BLaER1 (cell line): ENCODE measurements around the gene IDUA.
A peak's percentile ranks its signal among the peaks of the same experiment; 100 is the strongest.
"Not testable (repeated sequence)": the region's sequence is repeated elsewhere in the genome, so short reads cannot be mapped to it uniquely, and the experiment has no call there.

Experiments used
- H3K27ac ChIP-seq: shearing (Covaris generic); formaldehyde crosslinking; 2 replicates; pipeline ENCODE4 v1.8.1; 2022
- H3K27me3 ChIP-seq: shearing (Covaris generic); formaldehyde crosslinking; 2 replicates; pipeline ENCODE4 v1.8.1; 2022
- H3K36me3 ChIP-seq: shearing (Covaris generic); formaldehyde crosslinking; 2 replicates; pipeline ENCODE4 v1.8.1; 2022
- H3K4me1 ChIP-seq: shearing (Covaris generic); formaldehyde crosslinking; 2 replicates; pipeline ENCODE4 v1.8.1; 2022
- H3K4me2 ChIP-seq: shearing (Covaris generic); formaldehyde crosslinking; 2 replicates; pipeline ENCODE4 v1.8.1; 2022
- H3K4me3 ChIP-seq: shearing (Covaris generic); formaldehyde crosslinking; 2 replicates; pipeline ENCODE4 v1.8.1; 2022
- H3K9ac ChIP-seq: shearing (Covaris generic); formaldehyde crosslinking; 2 replicates; pipeline ENCODE4 v1.8.1; 2022
- H3K9me3 ChIP-seq: shearing (Covaris generic); formaldehyde crosslinking; 2 replicates; pipeline ENCODE4 v1.8.1; 2022
- H4K20me1 ChIP-seq: shearing (Covaris generic); formaldehyde crosslinking; 2 replicates; pipeline ENCODE4 v1.8.1; 2022
- Cebpa-rat ChIP-seq: shearing (Covaris generic); IDR thresholded peaks from 2 replicates; pipeline ENCODE4 v1.8.1; 2022

Gene IDUA

GRCh38 chr4:1045193-1045594 lies 58.4 kb downstream of the IDUA start:
- H3K4me1 ChIP-seq, result peaks cover 45% of the 10 kb centered on the region
- no peak overlapping the region for H3K9ac ChIP-seq
- H3K27me3 ChIP-seq, result peaks cover 70% of the 10 kb centered on the region
- no peak overlapping the region for H3K4me2 ChIP-seq
- peaks cover 25% of the 10 kb centered on the region; the same call in 1 of the 2 replicates for H4K20me1 ChIP-seq
- no peak overlapping the region for H3K27ac ChIP-seq
- H3K4me3 ChIP-seq, result no peak overlapping the region
- TF ChIP-seq Cebpa-rat, result no peak
- H3K36me3 ChIP-seq, result no peaks in the 10 kb centered on the region
- H3K9me3 ChIP-seq, result no peaks in the 10 kb centered on the region

- Histone ChIP-seq H4K20me1 (peaks cover 25% of the 10 kb centered on the region; the same call in 1 of the 2 replicates), H3K9ac (no peak overlapping the region), H3K4me2 (no peak overlapping the region), H3K4me3 (no peak overlapping the region), H3K27me3 (peaks cover 71% of the 10 kb centered on the region), H3K9me3 (no peaks in the 10 kb centered on the region), H3K36me3 (no peaks in the 10 kb centered on the region), H3K4me1 (peaks cover 50% of the 10 kb centered on the region), H3K27ac (no peak overlapping the region)
- TF ChIP-seq Cebpa-rat, result no peak
Measured at GRCh38 chr4:1045595-1046201, 58.9 kb downstream of the IDUA start.

DNA sequence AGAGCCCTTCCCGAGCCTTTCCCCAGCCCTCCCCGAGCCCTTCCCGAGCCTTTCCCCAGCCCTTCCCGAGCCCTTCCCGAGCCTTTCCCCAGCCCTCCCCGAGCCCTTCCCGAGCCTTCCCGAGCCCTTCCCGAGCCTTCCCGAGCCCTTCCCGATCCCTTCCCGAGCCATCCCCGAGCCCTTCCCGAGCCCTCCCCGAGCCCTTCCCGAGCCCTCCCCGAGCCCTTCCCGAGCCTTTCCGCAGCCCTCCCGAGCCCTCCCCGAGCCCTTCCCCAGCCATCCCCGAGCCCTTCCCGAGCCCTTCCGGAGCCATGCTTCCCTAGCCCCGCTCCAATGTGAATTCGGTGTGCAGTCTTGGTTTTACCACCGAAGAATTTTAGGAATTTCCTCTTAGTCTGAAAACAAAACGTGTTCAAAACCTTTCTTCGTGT lies 59.8 kb downstream of the IDUA start:
- Histone ChIP-seq H3K27me3 (peaks cover 71% of the 10 kb centered on the region), H4K20me1 (peaks cover 25% of the 10 kb centered on the region; the same call in 1 of the 2 replicates), H3K4me1 (peaks cover 51% of the 10 kb centered on the region)
- H3K27ac ChIP-seq, H3K36me3 ChIP-seq, H3K4me3 ChIP-seq, H3K4me2 ChIP-seq, H3K9ac ChIP-seq, H3K9me3 ChIP-seq: not testable (repeated sequence)

DNA sequence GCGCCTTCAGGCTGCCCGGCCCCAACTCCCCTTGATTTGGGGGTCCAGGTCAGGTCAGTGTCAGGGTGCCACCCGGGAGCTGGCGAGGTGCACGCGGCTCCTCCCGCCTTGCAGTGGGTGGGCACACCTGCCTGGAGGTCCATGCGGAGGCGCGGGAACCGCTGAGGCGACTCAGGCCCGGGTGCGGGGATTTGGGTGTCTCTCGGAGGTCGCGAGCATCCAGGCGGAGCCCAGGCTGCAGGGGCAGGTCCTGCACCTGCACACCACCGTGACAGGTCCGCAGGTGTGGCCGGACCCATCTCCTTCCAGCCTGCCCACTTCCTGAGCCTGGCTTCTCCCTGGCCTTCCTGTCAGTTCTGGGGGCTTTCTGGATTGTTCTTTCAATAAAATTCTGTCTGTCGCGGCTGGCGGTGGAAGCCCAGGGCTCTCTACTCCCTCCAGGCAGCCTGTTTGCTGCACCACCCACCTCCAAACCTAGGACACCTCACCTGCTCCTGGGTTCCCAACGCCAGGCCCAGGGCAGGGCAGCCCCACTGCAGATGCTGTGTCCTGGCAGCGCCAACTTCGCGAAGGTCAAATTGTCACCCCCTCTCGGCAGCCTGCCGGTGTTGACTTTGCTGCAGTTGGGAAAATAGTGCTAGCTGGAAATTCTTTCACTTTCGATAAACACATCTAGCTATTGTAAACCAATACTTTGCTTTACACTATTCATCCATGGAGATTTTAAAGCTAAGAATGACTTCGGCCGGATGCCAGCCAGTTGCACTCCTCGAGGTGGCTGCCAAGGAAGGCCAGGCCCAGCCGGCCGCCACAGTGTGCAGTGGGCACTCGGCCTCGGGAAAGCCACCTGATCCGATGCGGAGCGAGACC lies 60.5 kb downstream of the IDUA start:
- H3K27ac ChIP-seq, result no peak overlapping the region
- peaks cover 46% of the 10 kb centered on the region for H3K4me1 ChIP-seq
- H3K4me3 ChIP-seq, result no peak overlapping the region
- H3K27me3 ChIP-seq, result peaks cover 73% of the 10 kb centered on the region
- peak overlapping the region; percentile 5; the same call in 1 of the 2 replicates for H3K4me2 ChIP-seq
- H3K9me3 ChIP-seq, result peaks cover 12% of the 10 kb centered on the region
- peaks cover 25% of the 10 kb centered on the region; the same call in 1 of the 2 replicates for H4K20me1 ChIP-seq
- no peak for TF ChIP-seq Cebpa-rat
- no peak overlapping the region for H3K9ac ChIP-seq
- no peaks in the 10 kb centered on the region for H3K36me3 ChIP-seq

GRCh38 chr4:1047976-1048772 lies 61.3 kb downstream of the IDUA start:
- Histone ChIP-seq H3K4me2 (peak overlapping the region; percentile 92), H3K4me3 (no peak overlapping the region), H3K9me3 (peaks cover 18% of the 10 kb centered on the region), H4K20me1 (peaks cover 32% of the 10 kb centered on the region), H3K27ac (no peak overlapping the region), H3K9ac (no peak overlapping the region), H3K4me1 (peaks cover 50% of the 10 kb centered on the region), H3K27me3 (peaks cover 79% of the 10 kb centered on the region), H3K36me3 (no peaks in the 10 kb centered on the region)
- TF ChIP-seq Cebpa-rat, result no peak

- Histone ChIP-seq H3K4me2 (peak overlapping the region; percentile 92), H3K27me3 (peaks cover 79% of the 10 kb centered on the region), H3K4me1 (peaks cover 54% of the 10 kb centered on the region), H3K9me3 (peaks cover 18% of the 10 kb centered on the region), H3K36me3 (no peaks in the 10 kb centered on the region), H3K27ac (no peak overlapping the region), H3K4me3 (peak overlapping the region; percentile 41; the same call in 1 of the 2 replicates), H3K9ac (no peak overlapping the region), H4K20me1 (peaks cover 38% of the 10 kb centered on the region)
- no peak for TF ChIP-seq Cebpa-rat
Measured at GRCh38 chr4:1048773-1049590, 62.1 kb downstream of the IDUA start.

DNA sequence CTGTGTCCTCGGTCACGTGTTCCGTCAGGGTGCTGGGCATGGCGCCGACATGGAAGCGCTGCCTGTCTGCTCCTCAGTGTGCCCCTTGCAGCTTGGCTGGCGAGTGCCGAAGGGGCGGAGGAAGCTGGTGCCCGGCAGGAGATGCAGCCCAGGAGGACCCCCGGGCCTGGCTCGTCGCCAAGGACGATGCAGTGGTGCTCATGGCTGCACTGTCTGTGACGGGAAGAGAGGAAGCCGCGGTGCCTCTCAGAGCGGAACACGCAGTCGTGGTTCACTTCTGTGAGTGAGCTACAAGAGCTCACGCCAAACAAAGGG lies 62.7 kb downstream of the IDUA start:
- Histone ChIP-seq H3K4me1 (peaks cover 54% of the 10 kb centered on the region), H3K9me3 (peaks cover 18% of the 10 kb centered on the region), H3K36me3 (no peaks in the 10 kb centered on the region), H3K4me3 (peak overlapping the region; percentile 41), H3K9ac (no peak overlapping the region), H3K27me3 (peaks cover 78% of the 10 kb centered on the region), H3K4me2 (peak overlapping the region; percentile 92), H4K20me1 (peaks cover 32% of the 10 kb centered on the region), H3K27ac (no peak overlapping the region)
- TF ChIP-seq Cebpa-rat, result no peak

- no peaks in the 10 kb centered on the region for H3K36me3 ChIP-seq
- no peak overlapping the region for H3K9ac ChIP-seq
- H3K4me3 ChIP-seq, result no peak overlapping the region
- H3K4me1 ChIP-seq, result peaks cover 59% of the 10 kb centered on the region
- H4K20me1 ChIP-seq, result peaks cover 29% of the 10 kb centered on the region
- peaks cover 76% of the 10 kb centered on the region for H3K27me3 ChIP-seq
- no peak for TF ChIP-seq Cebpa-rat
- H3K4me2 ChIP-seq, result peak overlapping the region; percentile 92
- peaks cover 18% of the 10 kb centered on the region for H3K9me3 ChIP-seq
- H3K27ac ChIP-seq, result no peak overlapping the region
Measured at GRCh38 chr4:1050486-1051213, 63.8 kb downstream of the IDUA start.
